HepG2 (cell line): Measurements from ENCODE around the gene DOHH. TPM values are rescaled to one million over a fixed set of nuclear protein-coding genes. Genes with fewer than 3 reads are reported as not detected.

Experiments used
- ATAC-seq: fragments of 200-7000 bp; cut with Tn5 transposase; 3 replicates; pipeline ENCODE4 v1.9.1; 2020; ENCODE audit warnings: mild to moderate bottlenecking, moderate library complexity
- BruUV-seq: library from RNA; stranded (reverse); fragments of 400-500 nt; replicated peaks from 2 replicates; lab custom pipeline; 2021; lab: Mats Ljungman, UMichigan
- CTCF ChIA-PET: fragments of 300-600 bp; formaldehyde crosslinking; extraction: SDS; loops from one replicate; lab custom pipeline; 2021; ENCODE audit warnings: low total read pairs, inconsistent platforms, low intra/inter-chr PET ratio; lab: Yijun Ruan, JAX
- POLR2A ChIA-PET: fragments of 350-600 bp; sonication (Branson Sonifier 250); formaldehyde crosslinking; loops from one replicate; lab custom pipeline; 2020; ENCODE audit warnings: antibody characterized with exemption, inconsistent platforms; lab: Yijun Ruan, JAX
- DNase-seq: peaks from one replicate; pipeline ENCODE4 v3.0.0-alpha.2; 2015; ENCODE audit warnings: low spot score
- FAIRE-seq: peaks from 3 replicates; lab custom pipeline; 2011; peaks lifted over from hg19 to GRCh38; lab: Jason Lieb, UNC
- H2AFZ ChIP-seq: one replicate; pipeline ENCODE4 v1.6.1; 2011; ENCODE audit warnings: low read length, inconsistent platforms
- H3K27ac ChIP-seq: fragments of 300-600 bp; 3 replicates; pipeline ENCODE4 v1.8.0; 2011; ENCODE audit warnings: mixed run types, mild to moderate bottlenecking, mixed read lengths, low read length, inconsistent platforms; ENCODE audit not compliant: insufficient read depth; ENCODE audit errors: extremely low read length
- H3K27me3 ChIP-seq, 2 experiments: fragments of 200-600 bp in 1 of 2; 2 replicates in 1 of 2; 3 replicates in 1 of 2; pipeline versions ENCODE4 v1.6.0 to v1.8.0; 2011; ENCODE audit warnings: low read length in 2 of 2, mild to moderate bottlenecking in 2 of 2, moderate library complexity in 2 of 2, inconsistent platforms in 1 of 2; ENCODE audit not compliant: insufficient read depth in 2 of 2, control insufficient read depth in 1 of 2
- H3K36me3 ChIP-seq, 2 experiments: fragments of 200-600 bp in 1 of 2; replicated peaks in 1 of 2; 2 replicates in 1 of 2; 3 replicates in 1 of 2; pipeline versions ENCODE4 v1.5.1 to v1.8.0; 2011; ENCODE audit warnings: low read length in 2 of 2, inconsistent platforms in 1 of 2; ENCODE audit not compliant: insufficient read depth in 2 of 2, control insufficient read depth in 1 of 2
- H3K4me1 ChIP-seq: 2 replicates; pipeline ENCODE4 v1.5.1; 2012; ENCODE audit warnings: low read length, inconsistent platforms; ENCODE audit not compliant: insufficient read depth
- H3K4me2 ChIP-seq: 2 replicates; pipeline ENCODE4 v1.6.0; 2011; ENCODE audit warnings: low read depth, low read length, inconsistent platforms
- H3K4me3 ChIP-seq, 3 experiments: fragments of 200-600 bp in 1 of 3; sonication (generic), shearing (Covaris generic) in 1 of 3; replicated peaks in 1 of 3; 2 replicates each; pipeline ENCODE4 v1.5.1; 2011 to 2016; ENCODE audit warnings: low read length in 3 of 3, inconsistent platforms in 2 of 3, low read depth in 2 of 3, mild to moderate bottlenecking in 2 of 3, control low read depth in 1 of 3, mixed read lengths in 1 of 3; ENCODE audit not compliant: insufficient read depth in 1 of 3
- H3K79me2 ChIP-seq: one replicate; pipeline ENCODE4 v1.6.1; 2011; ENCODE audit warnings: low read length, inconsistent platforms; ENCODE audit not compliant: insufficient read depth
- H3K9ac ChIP-seq: 2 replicates; pipeline ENCODE4 v1.6.0; 2011; ENCODE audit warnings: mild to moderate bottlenecking, low read depth, low read length, inconsistent platforms; ENCODE audit not compliant: insufficient read depth
- H3K9me3 ChIP-seq: 2 replicates; pipeline ENCODE4 v1.5.1; 2012; ENCODE audit warnings: mild to moderate bottlenecking, low read length
- H4K20me1 ChIP-seq: 2 replicates; pipeline ENCODE4 v1.6.0; 2011; ENCODE audit warnings: inconsistent platforms, mild to moderate bottlenecking, low read length, moderate library complexity; ENCODE audit not compliant: insufficient read depth
- ARID2 ChIP-seq: sonication (generic); formaldehyde crosslinking; IDR thresholded peaks from 2 replicates; pipeline ENCODE4 v1.8.1; 2022; ENCODE audit warnings: mild to moderate bottlenecking, missing genetic modification reagents, borderline replicate concordance
- HNRNPUL1 ChIP-seq: fragments of 200-400 bp; formaldehyde crosslinking; IDR thresholded peaks from 2 replicates; pipeline ENCODE4 v1.6.1; 2017; ENCODE audit warnings: low read depth, mild to moderate bottlenecking, low read length, moderate library complexity
- ISX ChIP-seq: sonication (generic); formaldehyde crosslinking; conservative IDR thresholded peaks from 2 replicates; pipeline ENCODE4 v1.5.0; 2020; ENCODE audit warnings: missing genetic modification reagents
- MED13 ChIP-seq: sonication (generic); formaldehyde crosslinking; IDR thresholded peaks from 2 replicates; pipeline ENCODE4 v1.5.0; 2020; ENCODE audit warnings: missing genetic modification reagents
- NRL ChIP-seq: sonication (generic); formaldehyde crosslinking; IDR thresholded peaks from 2 replicates; pipeline ENCODE4 v1.5.0; 2020; ENCODE audit warnings: missing genetic modification reagents, mild to moderate bottlenecking, moderate library complexity, borderline replicate concordance
- RFX3 ChIP-seq: IDR thresholded peaks from 2 replicates; pipeline ENCODE4 v1.6.1; 2016; ENCODE audit warnings: missing biosample characterization, missing genetic modification reagents
- SAFB2 ChIP-seq: sonication (generic); formaldehyde crosslinking; IDR thresholded peaks from 2 replicates; pipeline ENCODE4 v1.5.1; 2020; ENCODE audit warnings: missing genetic modification reagents, low read depth, mild to moderate bottlenecking, borderline replicate concordance
- TCF7 ChIP-seq: sonication (generic); IDR thresholded peaks from 2 replicates; pipeline ENCODE4 v1.6.1; 2016; ENCODE audit warnings: antibody characterized with exemption, low read depth
- TCF7L2 ChIP-seq: IDR thresholded peaks from 2 replicates; pipeline ENCODE4 v1.6.1; 2011; ENCODE audit warnings: mild to moderate bottlenecking, low read depth, low read length, moderate library complexity
- ZNF354B ChIP-seq: sonication (generic); formaldehyde crosslinking; IDR thresholded peaks from 2 replicates; pipeline ENCODE4 v1.8.0; 2022; ENCODE audit warnings: mild to moderate bottlenecking, missing genetic modification reagents
- WGBS: methylation state at CpG from one replicate; pipeline ENCODE4 v1.1.6; 2017; ENCODE audit warnings: low lambda C conversion rate; 5-methylcytosine and 5-hydroxymethylcytosine counted together
- in situ Hi-C: cut with HindIII; loops from 2 replicates; pipeline ENCODE4 v1.10.0; 2017; ENCODE audit warnings: low pct_unique_long_range_greater_than_20kb; ENCODE audit not compliant: extremely low pct_ligation_motif_present
- intact Hi-C: fragments of 100-400 bp; cut with micrococcal nuclease; formaldehyde crosslinking; loops from one replicate; pipeline ENCODE4 v1.10.0; 2022; ENCODE audit not compliant: unreplicated experiment
- polyA plus RNA-seq, 8 experiments: library from polyadenylated mRNA; depleted of rRNA in 3 of 8; stranded (reverse) in 7 of 8; unstranded in 1 of 8; fragments of >200 nt; fragmentation: Illumina TruSeq in 4 of 8; extraction: Trizol in 4 of 8; gene quantifications; 2 replicates each; pipeline versions ENCODE4 v1.2.1 to v1.2.3, GENCODE V29; 2011 to 2016; ENCODE audit warnings: low read depth in 4 of 8, missing spikeins in 1 of 8, mixed read lengths in 1 of 8; ENCODE audit not compliant: insufficient read depth in 1 of 8
- total RNA-seq, 5 experiments: library from RNA; depleted of rRNA; stranded (reverse); fragments of >200 nt; fragmentation: Illumina TruSeq; extraction: Trizol; gene quantifications; 2 replicates each; pipeline ENCODE4 v1.2.3, GENCODE V29; 2016; ENCODE audit warnings: low read depth in 1 of 5
- TF ChIP-seq, protein P1 (sequence below): sonication (generic); formaldehyde crosslinking; IDR thresholded peaks from 2 replicates; pipeline ENCODE4 v1.4.0; 2020; ENCODE audit warnings: missing genetic modification reagents
- TF ChIP-seq, protein P2 (sequence below), 2 experiments: sonication (generic) in 1 of 2; formaldehyde crosslinking in 1 of 2; IDR thresholded peaks; 2 replicates each; pipeline versions ENCODE4 v1.4.0 to v1.6.1; 2016 to 2020; ENCODE audit warnings: borderline replicate concordance in 1 of 2, low read depth in 1 of 2, mild to moderate bottlenecking in 1 of 2, missing genetic modification reagents in 1 of 2
- TF ChIP-seq, protein P3 (sequence below): sonication (generic); formaldehyde crosslinking; IDR thresholded peaks from 2 replicates; pipeline ENCODE4 v1.4.0; 2020; ENCODE audit warnings: missing genetic modification reagents, borderline replicate concordance

Gene DOHH
- total and polyA plus RNA-seq, 2 of the 13 experiments (the other 11 are each of a cell fraction or from before 2014, with no cell fraction given): 3.5 to 13.7 TPM

DNA sequence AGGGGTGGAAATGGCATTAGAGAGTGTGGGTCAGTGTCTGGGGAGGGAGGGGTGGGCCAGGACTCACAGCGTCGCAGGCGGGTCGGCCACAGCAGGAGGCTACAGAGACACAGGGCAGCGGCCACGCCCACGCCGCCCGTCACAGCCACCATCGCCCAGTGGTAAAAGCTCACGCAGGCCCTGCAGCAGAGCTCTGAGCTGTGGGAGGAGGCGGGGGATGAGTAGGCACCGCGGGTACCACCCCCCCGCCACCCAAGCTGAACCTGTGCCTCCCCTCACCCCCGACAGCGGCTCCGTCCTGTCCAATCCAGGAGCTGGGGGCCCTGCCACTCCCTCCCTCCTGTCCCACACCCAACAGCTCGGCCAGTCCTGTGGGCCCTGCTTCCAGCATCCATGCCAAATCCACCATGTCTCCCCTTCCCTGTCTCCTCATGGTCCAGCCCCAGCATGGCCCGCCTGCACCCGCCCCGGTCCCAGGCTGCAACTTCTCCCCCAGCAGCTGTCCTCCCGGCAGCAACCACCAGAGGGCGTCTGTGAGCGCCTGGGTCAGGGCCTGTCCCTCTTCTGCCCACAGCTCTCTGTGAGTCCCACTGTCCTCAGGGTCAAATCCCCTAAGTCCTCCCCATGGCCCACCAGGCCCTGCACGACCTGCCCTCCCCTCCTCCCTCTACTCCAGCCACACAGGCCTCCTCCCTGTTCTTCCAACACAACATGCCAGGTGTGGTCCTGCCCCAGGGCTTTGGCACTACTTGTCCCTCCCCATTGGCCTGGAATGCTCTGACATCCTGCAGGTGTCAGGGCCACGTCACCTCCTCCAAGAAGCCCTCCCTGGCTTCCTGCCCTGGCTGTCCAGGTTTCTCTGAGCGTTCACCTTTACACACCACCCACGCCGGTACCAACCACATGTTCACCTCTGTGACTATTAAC lies 44.5 kb upstream of the DOHH start:
- H3K9me3 ChIP-seq: no peaks in the 10 kb centered on the region
- H3K4me3 ChIP-seq: no peak overlapping the region
- H3K27ac ChIP-seq: no peak overlapping the region
- peak; percentile 35 for DNase-seq
- H3K79me2 ChIP-seq: no peaks in the 10 kb centered on the region
- ChIA-PET POLR2A (interaction anchor here (0.7 to 0.9 kb wide), 2 partner anchors 12 to 13 kb away, joined by 3 read pairs; partner anchors contain the start of gene MFSD12), CTCF (interaction anchor here (1.2 to 2.3 kb wide), 2 partner anchors 30 to 41 kb away, joined by 5 to 14 read pairs; no protein-coding TSS in a partner anchor)
- H3K9ac ChIP-seq: no peak overlapping the region
- peaks cover 3 to 10% of the 10 kb centered on the region in 2 experiments; a peak in 3 of 5 replicates for H3K36me3 ChIP-seq
- no peaks in the 10 kb centered on the region for H4K20me1 ChIP-seq
- no peaks in the 10 kb centered on the region for H3K27me3 ChIP-seq
- intact Hi-C loops (loop anchor here (1.0 kb wide), 1 partner anchor 30 kb away; no protein-coding TSS in a partner anchor), in situ Hi-C loops (no loop called here)
- no peaks in the 10 kb centered on the region for H3K4me1 ChIP-seq
- no peak overlapping the region for H3K4me2 ChIP-seq
- no peak overlapping the region for H2AFZ ChIP-seq
- no peak for FAIRE-seq
- no TSS peak for BruUV-seq
- WGBS: 78% methylated on average over 15 of the region's 30 CpGs
- ATAC-seq: peak; percentile 75
- TF ChIP-seq TCF7L2 (no peak), ARID2 (CRISPR knock-in tag) (no peak), RFX3 (no peak), SAFB2 (CRISPR knock-in tag) (no peak), HNRNPUL1 (no peak), ISX (CRISPR knock-in tag) (no peak), MED13 (no peak), TCF7 (no peak), NRL (CRISPR knock-in tag) (no peak), ZNF354B (CRISPR knock-in tag) (no peak)
- TF ChIP-seq, protein P1, sequence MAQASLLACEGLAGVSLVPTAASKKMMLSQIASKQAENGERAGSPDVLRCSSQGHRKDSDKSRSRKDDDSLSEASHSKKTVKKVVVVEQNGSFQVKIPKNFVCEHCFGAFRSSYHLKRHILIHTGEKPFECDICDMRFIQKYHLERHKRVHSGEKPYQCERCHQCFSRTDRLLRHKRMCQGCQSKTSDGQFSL: no peak
- TF ChIP-seq, protein P2, sequence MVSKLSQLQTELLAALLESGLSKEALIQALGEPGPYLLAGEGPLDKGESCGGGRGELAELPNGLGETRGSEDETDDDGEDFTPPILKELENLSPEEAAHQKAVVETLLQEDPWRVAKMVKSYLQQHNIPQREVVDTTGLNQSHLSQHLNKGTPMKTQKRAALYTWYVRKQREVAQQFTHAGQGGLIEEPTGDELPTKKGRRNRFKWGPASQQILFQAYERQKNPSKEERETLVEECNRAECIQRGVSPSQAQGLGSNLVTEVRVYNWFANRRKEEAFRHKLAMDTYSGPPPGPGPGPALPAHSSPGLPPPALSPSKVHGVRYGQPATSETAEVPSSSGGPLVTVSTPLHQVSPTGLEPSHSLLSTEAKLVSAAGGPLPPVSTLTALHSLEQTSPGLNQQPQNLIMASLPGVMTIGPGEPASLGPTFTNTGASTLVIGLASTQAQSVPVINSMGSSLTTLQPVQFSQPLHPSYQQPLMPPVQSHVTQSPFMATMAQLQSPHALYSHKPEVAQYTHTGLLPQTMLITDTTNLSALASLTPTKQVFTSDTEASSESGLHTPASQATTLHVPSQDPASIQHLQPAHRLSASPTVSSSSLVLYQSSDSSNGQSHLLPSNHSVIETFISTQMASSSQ (IDR thresholded peaks at IDR 0.05; ENCODE audit: low read depth): no peak
- TF ChIP-seq, protein P2 (CRISPR knock-in tag; IDR thresholded peaks at IDR 0.05; ENCODE audit: borderline replicate concordance): no peak
- TF ChIP-seq, protein P3, sequence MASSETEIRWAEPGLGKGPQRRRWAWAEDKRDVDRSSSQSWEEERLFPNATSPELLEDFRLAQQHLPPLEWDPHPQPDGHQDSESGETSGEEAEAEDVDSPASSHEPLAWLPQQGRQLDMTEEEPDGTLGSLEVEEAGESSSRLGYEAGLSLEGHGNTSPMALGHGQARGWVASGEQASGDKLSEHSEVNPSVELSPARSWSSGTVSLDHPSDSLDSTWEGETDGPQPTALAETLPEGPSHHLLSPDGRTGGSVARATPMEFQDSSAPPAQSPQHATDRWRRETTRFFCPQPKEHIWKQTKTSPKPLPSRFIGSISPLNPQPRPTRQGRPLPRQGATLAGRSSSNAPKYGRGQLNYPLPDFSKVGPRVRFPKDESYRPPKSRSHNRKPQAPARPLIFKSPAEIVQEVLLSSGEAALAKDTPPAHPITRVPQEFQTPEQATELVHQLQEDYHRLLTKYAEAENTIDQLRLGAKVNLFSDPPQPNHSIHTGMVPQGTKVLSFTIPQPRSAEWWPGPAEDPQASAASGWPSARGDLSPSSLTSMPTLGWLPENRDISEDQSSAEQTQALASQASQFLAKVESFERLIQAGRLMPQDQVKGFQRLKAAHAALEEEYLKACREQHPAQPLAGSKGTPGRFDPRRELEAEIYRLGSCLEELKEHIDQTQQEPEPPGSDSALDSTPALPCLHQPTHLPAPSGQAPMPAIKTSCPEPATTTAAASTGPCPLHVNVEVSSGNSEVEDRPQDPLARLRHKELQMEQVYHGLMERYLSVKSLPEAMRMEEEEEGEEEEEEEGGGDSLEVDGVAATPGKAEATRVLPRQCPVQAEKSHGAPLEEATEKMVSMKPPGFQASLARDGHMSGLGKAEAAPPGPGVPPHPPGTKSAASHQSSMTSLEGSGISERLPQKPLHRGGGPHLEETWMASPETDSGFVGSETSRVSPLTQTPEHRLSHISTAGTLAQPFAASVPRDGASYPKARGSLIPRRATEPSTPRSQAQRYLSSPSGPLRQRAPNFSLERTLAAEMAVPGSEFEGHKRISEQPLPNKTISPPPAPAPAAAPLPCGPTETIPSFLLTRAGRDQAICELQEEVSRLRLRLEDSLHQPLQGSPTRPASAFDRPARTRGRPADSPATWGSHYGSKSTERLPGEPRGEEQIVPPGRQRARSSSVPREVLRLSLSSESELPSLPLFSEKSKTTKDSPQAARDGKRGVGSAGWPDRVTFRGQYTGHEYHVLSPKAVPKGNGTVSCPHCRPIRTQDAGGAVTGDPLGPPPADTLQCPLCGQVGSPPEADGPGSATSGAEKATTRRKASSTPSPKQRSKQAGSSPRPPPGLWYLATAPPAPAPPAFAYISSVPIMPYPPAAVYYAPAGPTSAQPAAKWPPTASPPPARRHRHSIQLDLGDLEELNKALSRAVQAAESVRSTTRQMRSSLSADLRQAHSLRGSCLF (CRISPR knock-in tag): no peak
